Endothelial cell of umbilical vein (primary cell): ENCODE measurements around the gene RAB8A. TPM values are rescaled to one million over a fixed set of nuclear protein-coding genes. Genes with fewer than 3 reads are reported as not detected.
"Not testable (repeated sequence)": the region's sequence is repeated elsewhere in the genome, so short reads cannot be mapped to it uniquely, and the experiment has no call there.

ENCODE experiments used
- BruUV-seq: library from RNA; stranded (reverse); fragments of 400-500 nt; replicated peaks from 2 replicates; lab custom pipeline; 2021; lab: Mats Ljungman, UMichigan
- CTCF ChIA-PET: fragments of 300-600, 350-600 bp; sonication (Branson Sonifier 250); formaldehyde crosslinking; loops from one replicate; lab custom pipeline; 2021; ENCODE audit warnings: antibody characterized with exemption, inconsistent platforms; lab: Charles Lee
- POLR2A ChIA-PET: fragments of 300-600, 350-600 bp; sonication (Branson Sonifier 250); formaldehyde crosslinking; loops from one replicate; lab custom pipeline; 2021; ENCODE audit warnings: antibody characterized with exemption, inconsistent platforms; lab: Charles Lee
- DNase-seq: peaks from one replicate; pipeline ENCODE4 v3.0.0-alpha.2; 2011; ENCODE audit warnings: low read depth, low spot score
- FAIRE-seq: peaks from 2 replicates; lab custom pipeline; 2011; peaks lifted over from hg19 to GRCh38; lab: Jason Lieb, UNC
- H2AFZ ChIP-seq: 2 replicates; pipeline ENCODE4 v1.6.0; 2012; ENCODE audit warnings: low read depth, low read length, control low read depth, inconsistent platforms
- H3K27ac ChIP-seq: 2 replicates; pipeline ENCODE4 v1.5.1; 2011; ENCODE audit warnings: low read depth, mild to moderate bottlenecking, control low read depth, low read length, moderate library complexity; ENCODE audit not compliant: insufficient read depth
- H3K27me3 ChIP-seq, 2 experiments: 2 replicates each; pipeline versions ENCODE4 v1.6.0 to v1.6.1; 2011; ENCODE audit warnings: low read length in 2 of 2, mixed read lengths in 1 of 2; ENCODE audit not compliant: control insufficient read depth in 2 of 2, insufficient read depth in 2 of 2
- H3K36me3 ChIP-seq, 2 experiments: 2 replicates in 1 of 2; 3 replicates in 1 of 2; pipeline ENCODE4 v1.5.1; 2011; ENCODE audit warnings: low read length in 2 of 2, mild to moderate bottlenecking in 1 of 2, moderate library complexity in 1 of 2; ENCODE audit not compliant: control insufficient read depth in 2 of 2, insufficient read depth in 2 of 2; ENCODE audit errors: extremely low read depth in 1 of 2
- H3K4me1 ChIP-seq: 3 replicates; pipeline ENCODE4 v1.5.1; 2011; ENCODE audit warnings: mild to moderate bottlenecking, low read length; ENCODE audit not compliant: control insufficient read depth, insufficient read depth; ENCODE audit errors: extremely low read depth
- H3K4me2 ChIP-seq: 2 replicates; pipeline ENCODE4 v1.6.1; 2011; ENCODE audit warnings: low read length, control low read depth, mixed read lengths; ENCODE audit not compliant: insufficient read depth
- H3K4me3 ChIP-seq, 3 experiments: fragments of 200-600 bp in 1 of 3; sonication (generic), shearing (Covaris generic) in 1 of 3; replicated peaks in 1 of 3; 2 replicates each; pipeline ENCODE4 v1.5.1; 2011 to 2016; ENCODE audit warnings: control low read depth in 3 of 3, low read length in 3 of 3, mild to moderate bottlenecking in 2 of 3, inconsistent platforms in 1 of 3, low read depth in 1 of 3, moderate library complexity in 1 of 3; ENCODE audit not compliant: insufficient read depth in 1 of 3
- H3K79me2 ChIP-seq: 2 replicates; pipeline ENCODE4 v1.6.0; 2012; ENCODE audit warnings: low read length, inconsistent platforms; ENCODE audit not compliant: control insufficient read depth, insufficient read depth
- H3K9ac ChIP-seq: replicated peaks from 2 replicates; pipeline ENCODE3; 2011; ENCODE audit warnings: low read length, control low read depth; ENCODE audit not compliant: insufficient read depth; ENCODE audit errors: extremely low read depth
- H3K9me1 ChIP-seq: replicated peaks from 3 replicates; pipeline ENCODE4 v1.6.0; 2011; ENCODE audit warnings: mild to moderate bottlenecking, low read length; ENCODE audit not compliant: control insufficient read depth, insufficient read depth; ENCODE audit errors: extremely low read depth
- H3K9me3 ChIP-seq: replicated peaks from 2 replicates; pipeline ENCODE4 v1.5.1; 2012; ENCODE audit warnings: low read length, inconsistent platforms; ENCODE audit not compliant: control insufficient read depth, insufficient read depth
- H4K20me1 ChIP-seq: replicated peaks from 2 replicates; pipeline ENCODE3; 2011; ENCODE audit warnings: mild to moderate bottlenecking, low read length; ENCODE audit not compliant: control insufficient read depth, insufficient read depth; ENCODE audit errors: extremely low read depth
- CTCF ChIP-seq, 2 donors: IDR thresholded peaks; 1 replicate in 1 of 2; 2 replicates in 1 of 2; pipeline ENCODE4 v1.5.1; 2011; ENCODE audit warnings: low read length in 2 of 2, mild to moderate bottlenecking in 2 of 2, moderate library complexity in 2 of 2, control low read depth in 1 of 2, inconsistent platforms in 1 of 2, low read depth in 1 of 2; ENCODE audit not compliant: insufficient read depth in 1 of 2; ENCODE audit errors: extremely low read depth in 1 of 2
- EZH2 ChIP-seq: IDR thresholded peaks from 2 replicates; pipeline ENCODE4 v1.6.1; 2012; ENCODE audit warnings: borderline replicate concordance, low read depth, mild to moderate bottlenecking, moderate library complexity, low read length, inconsistent platforms; ENCODE audit not compliant: severe bottlenecking
- FOS ChIP-seq: IDR thresholded peaks from 2 replicates; pipeline ENCODE4 v1.6.1; 2011; ENCODE audit warnings: mild to moderate bottlenecking, low read length, moderate library complexity, borderline replicate concordance; ENCODE audit not compliant: insufficient read depth
- JUN ChIP-seq: IDR thresholded peaks from 2 replicates; pipeline ENCODE4 v1.6.1; 2011; ENCODE audit warnings: borderline replicate concordance, low read depth; ENCODE audit not compliant: insufficient read length, insufficient read depth
- MAX ChIP-seq: IDR thresholded peaks from 2 replicates; pipeline ENCODE4 v1.6.1; 2011; ENCODE audit not compliant: insufficient read depth, insufficient read length
- POLR2A ChIP-seq: IDR thresholded peaks from 2 replicates; pipeline ENCODE4 v1.6.1; 2012; ENCODE audit warnings: low read depth, mild to moderate bottlenecking, control low read depth, low read length
- POLR2AphosphoS5 ChIP-seq: IDR thresholded peaks from 2 replicates; pipeline ENCODE4 v1.6.1; 2012; ENCODE audit warnings: low read depth, mild to moderate bottlenecking, control low read depth, low read length, moderate library complexity; ENCODE audit not compliant: insufficient read depth
- dilution Hi-C: fragments of 300-500 bp; cut with MboI; formaldehyde crosslinking; loops from one replicate; pipeline ENCODE4 v1.15.0; 2019; ENCODE audit warnings: low sequenced_read_pairs; ENCODE audit not compliant: extremely low pct_ligation_motif_present
- intact Hi-C: fragments of 100-400 bp; cut with micrococcal nuclease; formaldehyde crosslinking; loops from one replicate; pipeline ENCODE4 v1.10.0; 2022
- polyA plus RNA-seq, 4 experiments: library from polyadenylated mRNA; depleted of rRNA in 3 of 4; stranded (reverse) in 3 of 4; unstranded in 1 of 4; fragments of >200 nt; gene quantifications; 2 replicates each; pipeline versions ENCODE4 v1.2.1 to v1.2.3, GENCODE V29; 2011 to 2012; ENCODE audit warnings: missing spikeins in 1 of 4
- total RNA-seq: library from RNA; stranded (reverse); gene quantifications from 2 replicates; pipeline ENCODE4 v1.2.3, GENCODE V29; 2021

RAB8A gene
- total and polyA plus RNA-seq, 2 donors (not counting 3 experiments of a cell fraction or from before 2014, with no cell fraction given), result 81.5 to 107 TPM

GRCh38 chr19:16098416-16098768, 13.3 kb upstream of the RAB8A start:
- POLR2A ChIA-PET, result no interaction called here
- no peak for DNase-seq
- peaks cover 3% of the 10 kb centered on the region for H4K20me1 ChIP-seq
- no peaks in the 10 kb centered on the region for H3K27me3 ChIP-seq
- intact Hi-C loops, result no loop called here
- no peak overlapping the region for H2AFZ ChIP-seq
- no peak for FAIRE-seq
- peaks cover 46 to 47% of the 10 kb centered on the region in 2 experiments for H3K36me3 ChIP-seq
- H3K9me3 ChIP-seq, result no peaks in the 10 kb centered on the region
- no TSS peak for BruUV-seq
- H3K79me2 ChIP-seq, result peaks cover 25% of the 10 kb centered on the region
- peaks cover 13% of the 10 kb centered on the region for H3K4me1 ChIP-seq
- H3K4me3 ChIP-seq, result no peak overlapping the region
- no peak overlapping the region for H3K27ac ChIP-seq
- H3K9ac ChIP-seq, result no peak overlapping the region
- no peak overlapping the region for H3K4me2 ChIP-seq
- TF ChIP-seq JUN (no peak), POLR2AphosphoS5 (no peak), FOS (no peak), POLR2A (peak; percentile 12), CTCF (IDR thresholded peaks at IDR 0.05; ENCODE audit: extremely low read depth in 1 of 2, insufficient read depth in 1 of 2, low read depth in 1 of 2, low read length in 2 of 2) (no peak), EZH2 (no peak), MAX (no peak)
- dilution Hi-C loops, result no loop called here
- CTCF ChIA-PET, result no interaction called here
- no peaks in the 10 kb centered on the region for H3K9me1 ChIP-seq

GRCh38 chr19:16098821-16099220, 12.9 kb upstream of the RAB8A start:
- Histone ChIP-seq H4K20me1 (peaks cover 3% of the 10 kb centered on the region), H3K9me1 (no peaks in the 10 kb centered on the region), H3K79me2 (peaks cover 25% of the 10 kb centered on the region), H3K4me1 (peaks cover 10% of the 10 kb centered on the region), H3K27me3 (no peaks in the 10 kb centered on the region), H2AFZ (no peak overlapping the region), H3K4me2 (no peak overlapping the region), H3K4me3 (no peak overlapping the region), H3K9ac (no peak overlapping the region), H3K27ac (no peak overlapping the region), H3K36me3 (peaks cover 44 to 47% of the 10 kb centered on the region in 2 experiments), H3K9me3 (no peaks in the 10 kb centered on the region)
- dilution Hi-C loops (no loop called here), intact Hi-C loops (no loop called here)
- FAIRE-seq (no peak), DNase-seq (no peak)
- POLR2A ChIA-PET, result no interaction called here
- BruUV-seq, result no TSS peak
- no peak for TF ChIP-seq JUN
- TF ChIP-seq POLR2A, result peak; percentile 20
- CTCF ChIA-PET, result no interaction called here

- H4K20me1 ChIP-seq, DNase-seq, H3K4me1 ChIP-seq, H3K9ac ChIP-seq, FAIRE-seq, H3K4me3 ChIP-seq, intact Hi-C loops, H3K9me1 ChIP-seq, dilution Hi-C loops, H3K27ac ChIP-seq, H2AFZ ChIP-seq, BruUV-seq, H3K27me3 ChIP-seq, H3K9me3 ChIP-seq, POLR2A ChIA-PET, H3K4me2 ChIP-seq: not testable (repeated sequence)
- peaks cover 44 to 46% of the 10 kb centered on the region in 2 experiments for H3K36me3 ChIP-seq
- CTCF ChIA-PET, result interaction anchor here (0.6 to 0.9 kb wide), 2 partner anchors 58 to 1008 kb away, joined by 3 to 4 read pairs; no protein-coding TSS in a partner anchor
- H3K79me2 ChIP-seq, result peaks cover 25% of the 10 kb centered on the region
Observed at GRCh38 chr19:16099314-16099965, 12.2 kb upstream of the RAB8A start.
